GM08714 (cell line): ENCODE data around the gene SYT5.
A peak's percentile ranks its signal among the peaks of the same experiment; 100 is the strongest.
"Not testable (repeated sequence)": the region's sequence is repeated elsewhere in the genome, so short reads cannot be mapped to it uniquely, and the experiment has no call there.

Source experiments
- H3K4me3 ChIP-seq: fragments of 200-500 bp; sonication (Bioruptor generic); 2 replicates; pipeline ENCODE4 v1.5.1; 2014; ENCODE audit warnings: mild to moderate bottlenecking, low read length, inconsistent platforms
- ZNF274 ChIP-seq: IDR thresholded peaks from 2 replicates; pipeline ENCODE4 v1.6.1; 2012; ENCODE audit warnings: mild to moderate bottlenecking, low read depth, low read length

SYT5 gene

GRCh38 chr19:55220525-55220924 lies 40.4 kb upstream of the SYT5 start:
- no peak overlapping the region for H3K4me3 ChIP-seq
- no peak for TF ChIP-seq ZNF274

DNA sequence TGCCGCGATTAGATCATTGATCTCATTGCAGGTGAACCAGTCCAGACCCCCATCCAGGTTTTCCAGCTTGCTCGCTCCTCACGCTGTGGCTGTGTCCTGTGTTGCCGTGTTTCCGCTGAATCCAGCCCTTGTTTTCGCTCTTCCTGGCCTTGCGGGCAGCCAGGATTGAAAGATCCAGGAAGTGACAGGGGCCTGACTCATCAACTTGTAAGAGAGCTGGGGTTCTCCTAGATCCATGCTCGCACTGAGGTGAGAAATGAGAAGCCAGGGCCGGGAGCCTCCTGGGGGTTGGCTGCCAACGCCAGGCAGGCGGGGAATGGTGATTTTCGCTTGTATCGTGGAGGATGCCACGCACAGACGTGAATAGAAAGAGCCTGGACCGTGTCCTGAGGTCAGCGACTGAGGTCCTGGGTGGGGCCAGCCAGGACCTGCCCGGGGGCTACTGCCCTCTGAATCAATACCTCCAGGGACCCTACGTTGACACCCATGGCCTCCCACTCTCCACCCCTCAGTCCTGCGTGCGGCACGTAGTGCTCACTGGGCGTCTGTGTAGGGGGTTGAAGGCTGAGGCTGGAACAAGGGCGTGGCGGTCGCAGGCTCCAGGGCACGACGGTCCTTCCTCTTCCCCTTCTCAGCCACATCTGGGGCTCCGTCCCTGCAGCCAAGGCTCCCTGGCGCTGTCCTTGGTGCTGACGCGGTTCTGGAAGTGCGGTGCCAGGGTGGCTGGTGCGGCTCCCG lies 36.5 kb upstream of the SYT5 start:
- peak overlapping the region; percentile 27; the same call in 1 of the 2 replicates for H3K4me3 ChIP-seq
- no peak for TF ChIP-seq ZNF274

DNA sequence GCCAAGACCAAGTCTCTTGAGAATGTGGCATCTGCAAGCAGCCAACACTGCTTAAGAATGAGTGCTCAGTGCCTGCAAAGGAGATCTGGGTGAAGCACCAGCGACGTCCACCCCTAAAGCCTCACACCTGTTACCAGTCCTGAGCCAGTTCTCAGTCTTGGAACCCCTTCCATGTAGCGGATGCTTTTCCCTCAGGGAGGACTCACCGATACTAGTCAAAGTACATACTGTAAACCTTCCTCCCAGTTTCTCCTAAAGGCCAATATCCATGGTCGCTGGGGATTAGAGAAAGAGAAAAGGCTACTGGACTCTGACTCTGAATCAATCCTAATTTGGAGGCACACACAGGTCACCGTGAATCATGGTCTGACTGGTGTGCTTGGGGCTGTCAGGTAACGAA lies 33.5 kb upstream of the SYT5 start:
- TF ChIP-seq ZNF274 = no peak
- H3K4me3 ChIP-seq = no peak overlapping the region

DNA sequence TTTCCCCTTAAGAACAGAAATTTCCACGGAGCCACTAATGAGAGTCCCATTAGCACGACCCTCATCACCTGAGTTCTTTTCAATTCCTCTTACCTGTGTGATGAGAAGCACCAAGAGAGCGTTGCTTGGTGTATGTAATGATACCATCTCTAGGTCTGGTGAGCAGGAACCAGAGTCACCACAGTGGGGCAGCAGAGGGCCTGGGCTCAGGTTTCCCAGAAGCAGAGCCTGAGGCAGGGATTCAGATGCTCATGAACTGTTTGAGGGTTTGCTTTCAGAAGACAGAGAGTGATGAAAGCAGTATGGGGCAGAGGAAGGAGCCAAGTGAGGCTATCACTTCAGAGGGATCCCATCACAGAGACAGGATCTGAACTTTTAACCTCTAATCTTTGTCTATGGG lies 32.4 kb upstream of the SYT5 start:
- no peak for TF ChIP-seq ZNF274
- H3K4me3 ChIP-seq = no peak overlapping the region

GRCh38 chr19:55209693-55210472 lies 29.8 kb upstream of the SYT5 start:
- no peak for TF ChIP-seq ZNF274
- H3K4me3 ChIP-seq = no peak overlapping the region

DNA sequence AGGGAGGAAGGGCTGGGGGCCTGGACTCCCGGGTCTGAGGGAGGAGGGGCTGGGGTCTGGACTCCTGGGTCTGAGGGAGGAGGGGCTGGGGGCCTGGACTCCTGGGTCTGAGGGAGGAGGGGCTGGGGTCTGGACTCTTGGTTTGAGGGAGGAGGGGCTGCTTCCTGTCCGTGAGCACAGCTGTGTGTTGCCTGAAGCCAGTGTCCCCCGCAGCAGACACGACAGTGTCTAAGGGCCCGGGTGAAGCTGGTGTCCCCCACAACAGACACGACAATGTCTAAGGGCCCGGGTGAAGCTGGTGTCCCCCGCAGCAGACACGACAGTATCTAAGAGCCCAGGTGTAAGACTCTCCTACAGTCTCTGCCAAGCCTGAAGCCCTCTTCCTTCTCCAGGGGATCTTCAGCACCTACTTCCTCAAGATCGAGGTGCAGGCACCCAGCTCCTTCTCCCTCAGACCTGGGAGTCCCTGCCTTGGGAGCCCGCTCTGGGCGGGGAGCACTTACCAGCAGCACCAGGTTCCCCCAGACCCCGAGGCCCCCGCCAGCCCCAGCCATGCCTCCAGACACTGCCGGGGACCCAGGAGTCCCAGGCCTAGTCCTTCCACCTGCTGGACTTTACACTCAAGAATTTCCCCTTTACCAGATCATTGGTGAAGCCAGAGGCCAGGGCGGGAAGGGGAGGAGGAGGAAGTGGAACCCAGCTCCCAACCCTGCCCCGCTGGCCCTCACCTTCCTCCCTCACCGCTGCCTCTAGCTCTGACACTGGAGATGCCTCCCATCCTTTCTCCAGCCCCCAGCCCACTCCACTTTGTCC lies 29.0 kb upstream of the SYT5 start, which contains the start of gene PTPRH:
Gene PTPRH (minus strand): TSS at position 622 of the 813 bp plus-strand sequence. CDS start 68 bp downstream, at position 554.
- H3K4me3 ChIP-seq = no peak within 1 kb of the TSS
- TF ChIP-seq ZNF274 = no peak

DNA sequence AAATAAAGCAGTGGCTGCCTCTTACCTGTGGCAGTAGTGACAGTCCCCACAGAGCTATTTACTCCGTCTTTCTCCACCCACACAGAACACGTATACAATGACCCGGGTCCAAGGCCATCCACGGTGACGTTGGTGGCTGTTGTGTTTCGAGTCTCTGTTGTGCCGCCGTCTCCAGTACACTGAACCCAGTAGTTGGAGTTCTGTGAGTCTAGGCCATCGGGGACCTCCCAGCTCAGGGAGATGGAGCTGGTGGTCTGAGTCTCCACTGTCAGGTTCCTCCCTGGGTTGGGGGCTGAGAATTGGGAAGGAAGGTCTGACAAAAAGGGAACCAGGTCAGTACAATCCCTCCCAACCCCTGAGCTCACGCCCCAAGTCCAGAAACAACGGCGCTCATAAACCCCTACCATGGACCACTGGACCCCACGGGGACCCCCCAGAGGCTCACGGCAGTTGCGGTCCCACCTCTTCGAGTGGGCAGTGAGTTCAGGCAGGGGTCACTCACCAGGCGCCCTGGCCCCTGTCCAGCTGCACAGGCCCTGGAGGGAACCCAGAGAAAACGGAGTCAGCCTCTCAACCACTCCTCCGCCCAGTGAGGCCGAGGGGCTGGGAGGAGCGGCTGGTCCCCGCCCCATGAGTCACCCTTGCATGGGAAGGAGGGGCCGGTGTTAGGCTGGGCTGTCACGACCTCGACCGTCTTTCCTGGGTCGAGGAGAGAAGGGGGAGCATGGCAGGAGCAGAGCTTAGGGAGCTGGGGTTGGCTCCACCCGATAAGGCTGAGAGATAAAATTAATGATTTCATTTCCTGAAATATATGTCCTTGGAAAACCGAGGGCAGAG lies 26.8 kb upstream of the SYT5 start:
- no peak overlapping the region for H3K4me3 ChIP-seq
- no peak for TF ChIP-seq ZNF274

GRCh38 chr19:55202199-55202598 lies 22.1 kb upstream of the SYT5 start:
- H3K4me3 ChIP-seq = not testable (repeated sequence)

DNA sequence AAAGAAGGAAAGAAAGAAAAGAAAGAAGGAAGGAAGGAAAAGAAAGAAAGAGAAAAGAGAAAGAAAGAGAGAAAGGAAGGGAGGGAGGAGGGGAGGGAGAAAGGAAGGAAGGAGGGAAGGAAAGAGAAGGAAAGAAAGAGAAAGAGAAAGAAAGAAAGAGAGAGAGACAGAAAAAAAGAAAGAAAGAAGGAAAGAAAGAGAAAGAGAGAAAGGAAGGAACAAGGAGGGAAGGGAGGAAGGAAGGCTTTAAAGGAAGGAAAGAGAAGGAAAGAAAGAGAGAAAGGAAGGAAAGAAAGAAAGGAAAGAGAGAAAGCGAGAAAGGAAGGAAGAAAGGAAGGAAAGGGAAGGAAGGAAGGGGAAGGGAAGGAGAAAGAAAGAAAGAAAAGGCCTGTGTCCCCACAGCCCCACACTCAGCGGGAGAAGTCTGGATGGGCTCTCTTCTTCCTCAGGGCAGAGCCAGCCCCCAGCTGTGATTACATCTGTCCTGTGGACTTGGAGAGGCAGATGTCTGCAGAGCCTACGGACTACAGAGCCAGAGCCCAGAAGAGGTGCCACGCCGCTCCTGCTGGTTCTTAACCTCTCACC lies 19.6 kb upstream of the SYT5 start:
- TF ChIP-seq ZNF274 = no peak
- H3K4me3 ChIP-seq = no peak overlapping the region

- no peak overlapping the region for H3K4me3 ChIP-seq
- TF ChIP-seq ZNF274 = no peak
Observed at GRCh38 chr19:55198651-55199050, 18.6 kb upstream of the SYT5 start.

DNA sequence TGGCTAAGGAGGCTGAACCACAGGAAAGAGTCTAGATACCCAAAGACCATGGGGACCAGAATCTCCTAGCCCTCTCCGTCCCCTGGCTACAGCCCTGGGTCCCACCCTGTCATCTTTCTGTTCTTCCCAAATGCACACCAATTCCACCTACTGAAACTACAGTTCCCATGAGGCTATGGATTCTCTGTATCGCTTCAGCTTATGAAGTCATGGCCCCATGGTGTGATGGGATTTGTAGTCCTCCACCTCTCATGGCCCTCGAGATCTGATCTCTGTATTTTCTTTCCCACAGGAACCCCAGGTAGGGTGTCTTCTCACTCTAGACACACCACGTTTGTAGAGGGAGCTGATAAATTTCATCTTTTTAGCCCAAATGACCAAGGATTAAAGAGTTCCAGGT lies 17.4 kb upstream of the SYT5 start:
- no peak for TF ChIP-seq ZNF274

DNA sequence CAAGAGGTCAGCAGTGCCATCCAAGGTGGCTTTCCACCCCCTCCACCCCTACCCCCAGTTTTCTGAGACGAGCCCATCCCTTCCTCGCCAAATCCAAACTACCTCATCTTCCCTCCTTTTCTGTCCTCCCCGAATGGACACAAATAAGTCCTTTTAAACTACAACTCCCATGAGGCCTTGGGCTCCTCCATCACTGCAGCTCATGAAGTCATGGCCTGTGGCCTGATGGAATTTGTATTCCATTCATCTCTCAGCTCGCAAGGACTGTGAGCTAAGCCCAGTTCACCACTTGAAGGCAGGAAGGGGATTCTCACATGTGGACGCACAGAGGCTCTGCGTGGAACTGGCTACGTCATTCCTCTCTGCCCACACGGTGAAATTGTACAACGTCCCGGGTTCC lies 16.7 kb upstream of the SYT5 start:
- TF ChIP-seq ZNF274 = no peak
- no peak overlapping the region for H3K4me3 ChIP-seq

More for the DNA sequence above, 17.4 kb upstream of the SYT5 start:
- H3K4me3 ChIP-seq = no peak overlapping the region

- no peak overlapping the region for H3K4me3 ChIP-seq
- TF ChIP-seq ZNF274 = no peak
Observed at GRCh38 chr19:55193481-55193880, 13.4 kb upstream of the SYT5 start.
